Spleen (tissue), 7 donors: ENCODE measurements around the gene CLEC16A.

Source experiments
- CTCF ChIP-seq, 11 experiments: fragments of 200-600 bp in 7 of 11; fragments of 450-650 bp in 4 of 11; sonication (generic) in 4 of 11; IDR thresholded peaks in 8 of 11; conservative IDR thresholded peaks in 3 of 11; 1 replicate in 7 of 11; 2 replicates in 4 of 11; pipeline versions ENCODE4 v1.4.0 to v1.8.0; 2016 to 2021; ENCODE audit warnings: antibody characterized with exemption in 11 of 11, inconsistent platforms in 4 of 11, mild to moderate bottlenecking in 1 of 11
- POLR2AphosphoS5 ChIP-seq, 3 donors: sonication (generic); formaldehyde crosslinking; IDR thresholded peaks; one replicate each; pipeline ENCODE4 v1.5.1; 2017; ENCODE audit warnings: antibody characterized with exemption in 3 of 3
- donor health status: DM: no; HTN: no; CAD: no; lungs with moderate emphysema.
- donor health status: DM: no; HTN: no; CAD: no.
- donor health status: DM: no; HTN: no; CAD: no.

GRCh38 chr16:11217651-11218603 lies 273.6 kb downstream of the CLEC16A start:
- TF ChIP-seq POLR2AphosphoS5 (IDR thresholded peaks at IDR 0.05) (no peak), CTCF (IDR thresholded peaks at IDR 0.05 in 8 of 11, conservative IDR thresholded peaks at IDR 0.05 in 3 of 11) (no peak)
